IPS DF 4.7 (cell line): ENCODE measurements around the gene MTHFD1.

ENCODE experiments used
- DNase-seq: peaks from one replicate; pipeline ENCODE4 v3.0.0-alpha.2; 2013; ENCODE audit warnings: low spot score; ENCODE audit errors: extremely low read depth

The MTHFD1 gene

DNA sequence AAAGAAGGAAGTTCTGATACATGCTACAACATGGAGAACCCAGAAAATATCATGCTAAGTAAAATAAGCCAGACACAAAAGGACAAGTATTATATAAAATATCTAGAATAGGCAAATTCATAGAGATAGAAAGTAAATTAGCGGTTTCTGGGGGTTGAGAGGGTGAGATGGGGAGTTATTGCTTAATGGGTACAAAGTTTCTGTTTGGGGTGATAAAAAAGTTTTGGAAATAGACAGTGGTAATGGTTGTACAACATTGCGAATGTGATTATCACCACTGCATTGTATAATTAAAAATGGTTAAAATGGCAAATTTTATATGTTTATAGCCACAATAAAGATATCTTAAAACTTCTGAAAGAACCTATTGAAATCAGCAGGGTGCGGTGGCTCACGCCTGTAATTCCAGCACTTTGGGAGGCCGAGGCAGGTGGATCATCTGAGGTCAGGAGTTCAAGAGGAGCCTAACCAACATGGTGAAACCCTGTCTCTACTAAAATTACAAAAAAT is 100.5 kb downstream of the MTHFD1 start:
- no peak for DNase-seq

- DNase-seq, result no peak
These were observed 103.5 kb downstream of the MTHFD1 start for GRCh38 chr14:64491637-64492036.

DNA sequence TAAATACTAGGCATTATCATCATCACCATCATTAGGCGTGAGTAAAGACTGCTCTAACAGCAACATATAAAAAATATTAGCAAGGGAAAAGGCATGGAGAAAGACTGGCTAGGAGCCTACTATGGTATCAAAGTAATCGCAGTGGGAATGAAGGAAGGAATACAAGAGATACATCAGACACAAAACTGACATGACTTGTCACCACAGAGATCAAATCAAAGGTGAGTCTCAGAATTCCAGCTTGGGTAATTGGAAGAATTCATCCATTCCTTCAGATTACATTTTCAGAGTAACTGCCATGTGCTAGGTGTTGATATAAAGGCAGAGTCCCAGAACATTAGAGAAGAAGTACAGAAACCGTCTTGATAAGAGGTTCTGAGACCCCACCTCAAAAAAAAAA is 105.3 kb downstream of the MTHFD1 start:
- no peak for DNase-seq

GRCh38 chr14:64495252-64495651 is 107.1 kb downstream of the MTHFD1 start:
- no peak for DNase-seq

DNA sequence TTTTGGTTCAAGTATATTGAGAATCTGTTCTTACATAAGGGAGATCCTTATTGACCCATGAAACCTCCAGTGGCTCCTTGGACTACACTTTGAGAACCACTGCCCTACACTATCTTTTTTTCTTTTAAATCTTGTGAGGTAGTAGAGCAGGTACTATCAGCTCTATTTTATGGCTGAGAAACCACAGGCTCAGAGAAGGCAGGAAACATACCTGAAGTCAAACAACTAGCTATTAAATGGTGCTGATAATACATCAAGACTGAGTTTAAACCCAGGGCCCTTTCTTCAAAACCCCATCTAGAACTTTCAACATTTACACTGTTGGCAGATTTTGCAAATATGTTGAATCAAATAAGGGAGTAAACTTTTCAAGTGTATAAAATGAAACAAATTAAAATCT is 108.6 kb downstream of the MTHFD1 start:
- DNase-seq, result no peak

- DNase-seq, result no peak
These were observed 111.9 kb downstream of the MTHFD1 start for GRCh38 chr14:64500088-64500487.

DNA sequence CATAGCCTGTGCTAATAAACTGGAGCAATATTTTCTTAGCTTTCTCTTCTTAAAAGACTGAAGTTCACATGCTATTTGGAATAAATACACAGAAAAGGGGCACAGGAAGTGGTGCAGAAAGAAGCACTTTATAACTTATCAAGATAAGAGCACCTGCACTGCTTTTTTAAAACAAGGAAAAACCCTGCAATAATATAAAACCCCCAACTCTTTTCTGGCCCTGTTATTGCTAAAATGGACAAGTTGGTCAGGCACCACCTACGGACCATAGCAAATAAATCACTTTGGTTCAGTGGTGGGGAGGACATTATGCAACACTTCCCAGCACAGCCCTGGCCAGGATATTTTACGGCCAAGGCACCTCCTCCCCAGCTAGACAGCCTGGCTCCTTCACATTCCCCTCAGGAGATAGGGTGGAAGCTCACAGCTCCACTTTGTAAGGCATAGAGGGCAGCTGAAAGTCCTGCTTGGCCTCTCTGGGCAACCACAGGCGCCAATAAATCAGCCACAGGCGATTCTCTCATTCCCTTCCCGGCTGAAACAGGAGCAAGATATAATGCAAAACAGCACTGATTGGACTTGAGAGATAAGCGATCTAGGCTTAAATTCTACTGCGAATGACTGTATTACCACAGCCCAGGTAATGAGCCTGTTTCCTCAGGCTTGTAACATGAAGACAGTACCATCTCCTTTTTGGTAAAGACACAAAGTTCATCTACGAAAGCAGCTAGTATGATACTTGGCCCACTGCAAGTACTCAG is 113.4 kb downstream of the MTHFD1 start:
- no peak for DNase-seq

DNA sequence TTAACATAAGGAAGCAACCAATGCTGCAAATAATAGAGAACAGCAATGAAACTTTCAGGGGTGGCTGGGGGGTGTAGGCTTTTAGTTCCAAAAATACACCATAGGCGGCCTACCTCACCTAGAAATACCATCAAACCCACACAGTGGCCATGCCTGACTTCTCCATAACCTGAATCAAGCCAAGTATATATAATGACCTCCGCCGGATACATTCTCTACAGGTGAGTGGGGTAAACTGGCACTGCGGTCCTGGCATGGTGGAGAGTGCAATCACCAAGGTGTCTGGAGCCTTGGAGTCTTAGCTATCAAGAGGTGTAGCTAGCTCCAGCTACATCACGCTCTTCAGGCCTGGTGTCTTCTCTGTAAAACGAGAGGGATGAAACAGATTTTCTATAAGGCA is 114.3 kb downstream of the MTHFD1 start:
- no peak for DNase-seq

- no peak for DNase-seq
These were observed 114.8 kb downstream of the MTHFD1 start for GRCh38 chr14:64502887-64503433.

- DNase-seq, result peak; percentile 36
These were observed 115.5 kb downstream of the MTHFD1 start, which contains the start of gene ZBTB25 for GRCh38 chr14:64503434-64504309. ZBTB25 (minus strand) TSS chr14:64503838; CDS start chr14:64490533, 13,305 bp downstream.

DNA sequence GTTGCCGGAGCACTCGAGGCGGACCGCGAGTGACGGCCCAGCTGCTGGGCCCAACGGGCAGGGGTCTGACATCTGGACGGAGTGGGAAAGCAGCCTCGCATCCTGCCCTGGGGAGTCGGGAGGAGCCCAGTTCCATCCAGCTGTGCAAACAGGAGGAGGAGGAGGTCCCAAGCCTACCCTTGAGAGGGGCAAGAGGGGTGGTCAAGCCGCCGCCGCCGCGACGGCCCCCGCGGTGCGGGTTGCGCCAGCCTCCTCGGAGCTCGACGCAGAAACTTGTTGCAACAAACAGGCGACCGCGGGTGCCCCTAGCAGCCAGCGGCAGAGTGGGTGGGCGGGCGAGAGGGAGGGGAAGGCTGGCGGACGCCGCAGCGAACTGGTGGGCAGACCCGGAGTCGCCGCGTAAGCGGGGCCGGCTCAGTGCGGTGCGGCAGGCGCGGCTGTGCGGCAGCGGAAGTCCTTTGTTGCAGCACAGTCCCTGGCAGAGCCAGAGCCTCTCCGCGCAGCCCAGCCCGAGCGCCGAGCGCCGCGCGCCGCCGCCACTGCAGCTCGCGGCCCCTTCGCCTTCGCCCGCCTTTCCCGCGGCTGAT is 116.2 kb downstream of the MTHFD1 start, which contains the start of gene ZBTB1:
TSS of gene ZBTB1 (plus strand) at position 461 of the 587 bp plus-strand sequence. CDS start 16,735 bp downstream, outside the sequence.
- DNase-seq, result no peak

DNA sequence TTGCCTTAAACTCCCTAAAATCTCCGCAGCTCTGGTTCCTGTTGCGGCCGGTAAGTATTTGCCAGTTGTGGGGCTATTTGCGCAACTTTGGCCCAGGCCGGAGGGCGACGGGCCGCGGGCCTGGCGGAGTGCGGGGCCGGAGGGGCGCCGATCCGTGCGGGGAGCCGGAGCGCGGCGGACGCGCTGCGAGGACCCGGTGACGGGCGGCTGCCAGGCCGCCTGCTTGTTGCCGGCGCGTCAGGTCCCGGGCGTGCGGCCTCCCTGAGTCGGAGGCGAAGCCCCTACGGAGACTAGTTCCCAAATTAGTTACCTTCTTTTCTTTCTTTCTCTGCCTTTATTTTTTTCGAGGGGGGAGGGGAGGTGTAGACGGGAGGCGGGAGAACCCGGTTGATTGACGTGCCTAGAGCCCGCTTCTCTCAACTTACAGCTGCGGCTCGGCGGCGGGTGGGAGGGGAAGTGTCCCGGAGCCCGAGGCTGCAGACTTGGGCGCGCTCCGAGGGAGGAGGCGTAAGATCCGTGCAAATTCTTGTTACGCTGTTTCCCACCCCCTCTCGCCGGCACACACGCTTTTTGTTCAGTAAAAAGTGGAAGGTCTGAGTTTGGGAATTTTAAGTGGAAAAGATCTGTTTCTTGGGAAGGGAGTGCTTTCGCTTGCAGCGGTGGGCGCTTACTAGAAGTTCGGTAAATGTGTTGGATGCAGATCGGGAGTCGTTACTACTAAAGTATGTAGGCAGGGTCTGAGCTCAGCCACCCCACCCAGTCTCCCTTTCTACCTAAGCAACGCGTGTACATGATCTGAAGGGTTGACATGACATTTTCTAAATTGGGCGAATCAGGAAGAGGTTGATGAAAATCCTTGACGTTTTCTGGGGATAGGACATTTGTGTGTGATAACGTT is 117.0 kb downstream of the MTHFD1 start:
- DNase-seq, result peak; percentile 56

- DNase-seq, result no peak
These were observed 118.6 kb downstream of the MTHFD1 start for GRCh38 chr14:64506721-64507120.

DNA sequence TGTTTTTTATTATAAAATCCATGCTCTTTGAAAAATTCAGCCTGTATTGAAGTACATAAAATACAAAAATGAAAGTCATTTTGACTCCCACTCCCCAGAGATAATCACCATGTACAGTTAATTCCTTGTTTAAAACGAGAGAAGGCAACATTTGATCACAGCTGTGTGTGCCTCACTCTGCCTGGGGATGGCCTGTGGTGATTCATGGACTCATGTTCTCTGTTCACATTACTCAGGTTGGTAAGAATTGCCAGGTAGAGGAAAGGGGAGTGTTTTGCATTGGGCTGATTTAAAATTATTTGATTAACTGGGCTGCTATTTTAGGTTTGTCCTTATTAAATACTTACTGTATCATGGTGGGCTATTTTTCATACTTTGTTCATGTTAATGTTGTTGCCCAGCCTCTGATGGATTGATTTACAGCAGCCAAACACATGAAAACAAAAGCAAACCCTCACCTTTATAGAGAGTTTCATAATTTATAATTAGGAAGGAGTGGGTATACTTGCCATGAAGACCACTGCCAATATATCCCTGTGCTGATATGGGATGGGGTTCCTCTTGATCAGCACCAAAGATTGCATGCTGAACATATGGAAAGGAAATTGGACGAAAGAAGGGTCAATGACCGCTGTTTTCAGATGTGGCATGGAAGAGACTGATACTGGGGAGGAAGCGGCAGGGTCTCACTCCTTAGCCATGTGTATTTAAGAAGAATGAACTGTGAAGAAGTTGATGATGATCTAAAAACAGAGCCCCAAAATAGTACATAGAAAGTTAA is 119.4 kb downstream of the MTHFD1 start:
- DNase-seq, result no peak

GRCh38 chr14:64508215-64508776 is 120.1 kb downstream of the MTHFD1 start:
- no peak for DNase-seq

DNA sequence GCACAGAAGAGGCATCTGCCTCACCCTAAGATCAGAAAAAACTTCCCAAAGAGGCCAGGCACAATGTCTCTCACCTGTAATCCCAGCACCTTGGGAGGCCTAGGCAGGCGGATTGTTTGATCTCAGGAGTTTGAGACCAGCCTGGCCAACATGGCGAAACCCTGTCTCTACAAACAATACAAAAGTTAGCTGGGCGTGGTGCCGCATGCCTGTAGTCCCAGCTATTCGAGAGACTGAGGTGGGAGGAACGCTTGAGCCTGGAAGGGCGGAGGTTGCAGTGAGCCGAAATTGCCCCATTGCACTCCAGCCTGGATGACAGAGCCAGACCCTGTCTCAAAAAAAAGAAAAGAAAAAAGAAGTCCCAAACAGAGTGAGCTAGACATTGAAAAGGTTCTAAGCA is 120.9 kb downstream of the MTHFD1 start:
- no peak for DNase-seq
